K562 (cell line): Measurements from ENCODE around the gene CCDC68. TPM values are rescaled to one million over a fixed set of nuclear protein-coding genes. Genes with fewer than 3 reads are reported as not detected.

Experiments
- CBFB ChIP-seq: sonication (generic); formaldehyde crosslinking; IDR thresholded peaks from 2 replicates; pipeline ENCODE4 v1.4.0; 2020; ENCODE audit warnings: mild to moderate bottlenecking, missing genetic modification reagents
- ERF ChIP-seq: fragments of 450-650 bp; formaldehyde crosslinking; IDR thresholded peaks from 2 replicates; pipeline ENCODE4 v1.4.0; 2020; ENCODE audit warnings: mild to moderate bottlenecking, mixed read lengths
- FUS ChIP-seq: fragments of 200-400 bp; formaldehyde crosslinking; optimal IDR thresholded peaks from 2 replicates; pipeline ENCODE3; 2017; ENCODE audit warnings: low read depth, low read length
- HNRNPLL ChIP-seq: fragments of 200-400 bp; formaldehyde crosslinking; IDR thresholded peaks from 2 replicates; pipeline ENCODE4 v1.6.1; 2017; ENCODE audit warnings: low read length, low read depth, mild to moderate bottlenecking; ENCODE audit not compliant: poor library complexity, severe bottlenecking
- HSF4 ChIP-seq: fragments of 250-450 bp; sonication (Bioruptor Pico); IDR thresholded peaks from 2 replicates; pipeline ENCODE4 v2.1.2; 2022; ENCODE audit warnings: mild to moderate bottlenecking, moderate library complexity, borderline replicate concordance
- MCM5 ChIP-seq: fragments of 450-650 bp; IDR thresholded peaks from 2 replicates; pipeline ENCODE4 v1.6.1; 2016; ENCODE audit warnings: low read depth
- PYGO2 ChIP-seq: fragments of 450-650 bp; IDR thresholded peaks from 2 replicates; pipeline ENCODE4 v1.6.1; 2016; ENCODE audit warnings: mild to moderate bottlenecking, missing genetic modification characterization, moderate library complexity, missing compliant biosample characterization
- RFX1 ChIP-seq: fragments of 450-650 bp; IDR thresholded peaks from 2 replicates; pipeline ENCODE4 v1.6.1; 2016; ENCODE audit warnings: mild to moderate bottlenecking, moderate library complexity
- YY1 ChIP-seq, 3 experiments: IDR thresholded peaks; 2 replicates each; pipeline ENCODE4 v1.6.1; 2011; ENCODE audit warnings: low read length in 2 of 3, mild to moderate bottlenecking in 2 of 3, moderate library complexity in 2 of 3, borderline replicate concordance in 1 of 3, control low read depth in 1 of 3, low read depth in 1 of 3; ENCODE audit not compliant: insufficient read depth in 3 of 3, insufficient replicate concordance in 2 of 3, control insufficient read depth in 1 of 3, insufficient read length in 1 of 3; ENCODE audit errors: extremely low read depth in 1 of 3
- ZBTB7A ChIP-seq: IDR thresholded peaks from 2 replicates; pipeline ENCODE4 v1.6.1; 2011; ENCODE audit warnings: low read depth, mild to moderate bottlenecking, low read length, moderate library complexity, borderline replicate concordance; ENCODE audit not compliant: control insufficient read depth
- polyA plus RNA-seq, 8 experiments: library from polyadenylated mRNA; depleted of rRNA in 4 of 8; stranded (reverse) in 5 of 8; unstranded in 3 of 8; fragments of >200 nt; fragmentation: Nextera tagmentation in 2 of 8; fragmentation: Illumina TruSeq in 1 of 8; extraction: Ambion mirVana in 2 of 8; extraction: Trizol in 1 of 8; gene quantifications; 2 replicates each; pipeline versions ENCODE4 v1.2.1 to v1.2.3, GENCODE V29; 2011 to 2014; ENCODE audit warnings: inconsistent platforms in 1 of 8, missing spikeins in 1 of 8
- total RNA-seq, 7 experiments: library from RNA; depleted of rRNA in 6 of 7; stranded (reverse); fragments of >200 nt in 6 of 7; fragmentation: Illumina TruSeq in 2 of 7; extraction: Trizol in 2 of 7; gene quantifications; 2 replicates each; pipeline versions ENCODE4 v1.2.1 to v1.2.3, GENCODE V29; 2011 to 2021; ENCODE audit warnings: low replicate concordance in 1 of 7
- TF ChIP-seq, protein P1 (sequence below): IDR thresholded peaks from 2 replicates; pipeline ENCODE4 v1.6.1; 2012; ENCODE audit warnings: low read depth, low read length, improper control_type of control experiment, borderline replicate concordance
- TF ChIP-seq, protein P2 (sequence below): sonication (generic); formaldehyde crosslinking; IDR thresholded peaks from 2 replicates; pipeline ENCODE4 v1.5.0; 2020; ENCODE audit warnings: missing genetic modification reagents

CCDC68 gene
- total and polyA plus RNA-seq, 9 of the 15 experiments (the other 6 are each of a cell fraction or from before 2014, with no cell fraction given) = 0.28 to 4.5 (median 1.4) TPM

DNA sequence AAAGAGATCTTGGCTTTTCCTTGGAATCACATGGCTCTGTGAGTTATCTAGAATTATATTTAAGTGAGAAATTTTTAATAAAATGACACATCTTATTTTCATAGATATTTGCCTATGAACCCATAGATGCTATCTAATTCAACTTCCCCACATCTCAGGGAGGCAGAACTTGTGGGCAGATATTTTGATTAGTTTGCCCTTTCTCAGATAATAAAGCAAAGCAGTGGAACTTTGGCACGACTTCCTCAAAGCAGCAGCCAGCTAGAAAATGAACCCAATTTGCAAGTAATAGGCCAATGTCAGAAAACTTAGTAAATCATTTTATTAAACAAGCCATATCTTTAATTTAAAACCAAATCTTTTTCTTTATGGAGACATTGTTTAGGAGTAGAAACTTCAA is 98.3 kb downstream of the CCDC68 start (continued):
- TF ChIP-seq, protein P1, sequence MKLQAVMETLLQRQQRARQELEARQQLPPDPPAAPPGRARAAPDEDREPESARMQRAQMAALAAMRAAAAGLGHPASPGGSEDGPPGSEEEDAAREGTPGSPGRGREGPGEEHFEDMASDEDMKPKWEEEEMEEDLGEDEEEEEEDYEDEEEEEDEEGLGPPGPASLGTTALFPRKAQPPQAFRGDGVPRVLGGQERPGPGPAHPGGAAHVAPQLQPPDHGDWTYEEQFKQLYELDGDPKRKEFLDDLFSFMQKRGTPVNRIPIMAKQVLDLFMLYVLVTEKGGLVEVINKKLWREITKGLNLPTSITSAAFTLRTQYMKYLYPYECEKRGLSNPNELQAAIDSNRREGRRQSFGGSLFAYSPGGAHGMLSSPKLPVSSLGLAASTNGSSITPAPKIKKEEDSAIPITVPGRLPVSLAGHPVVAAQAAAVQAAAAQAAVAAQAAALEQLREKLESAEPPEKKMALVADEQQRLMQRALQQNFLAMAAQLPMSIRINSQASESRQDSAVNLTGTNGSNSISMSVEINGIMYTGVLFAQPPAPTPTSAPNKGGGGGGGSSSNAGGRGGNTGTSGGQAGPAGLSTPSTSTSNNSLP = no peak
- TF ChIP-seq PYGO2 (tag) (no peak), CBFB (no peak), FUS (no peak), HSF4 (CRISPR knock-in tag) (no peak), RFX1 (no peak), ZBTB7A (no peak), YY1 (IDR thresholded peaks at IDR 0.05; ENCODE audit: borderline replicate concordance in 1 of 3, control insufficient read depth in 1 of 3, extremely low read depth in 1 of 3, insufficient read depth in 3 of 3, insufficient read length in 1 of 3, insufficient replicate concordance in 2 of 3, low read depth in 1 of 3, low read length in 2 of 3) (no peak), MCM5 (no peak), ERF (no peak), HNRNPLL (no peak)
- TF ChIP-seq, protein P2, sequence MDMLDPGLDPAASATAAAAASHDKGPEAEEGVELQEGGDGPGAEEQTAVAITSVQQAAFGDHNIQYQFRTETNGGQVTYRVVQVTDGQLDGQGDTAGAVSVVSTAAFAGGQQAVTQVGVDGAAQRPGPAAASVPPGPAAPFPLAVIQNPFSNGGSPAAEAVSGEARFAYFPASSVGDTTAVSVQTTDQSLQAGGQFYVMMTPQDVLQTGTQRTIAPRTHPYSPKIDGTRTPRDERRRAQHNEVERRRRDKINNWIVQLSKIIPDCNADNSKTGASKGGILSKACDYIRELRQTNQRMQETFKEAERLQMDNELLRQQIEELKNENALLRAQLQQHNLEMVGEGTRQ (CRISPR knock-in tag) = no peak
